Inferior parietal cortex (tissue), 1 donor: Measurements from ENCODE around the gene PARD3B.

Experiments used
- DNase-seq: peaks from one replicate; pipeline ENCODE4 v3.0.0-alpha.2; 2016; ENCODE audit errors: extremely low spot score

The PARD3B gene

GRCh38 chr2:205270689-205271088 lies 725.4 kb downstream of the PARD3B start:
- DNase-seq = no peak

DNA sequence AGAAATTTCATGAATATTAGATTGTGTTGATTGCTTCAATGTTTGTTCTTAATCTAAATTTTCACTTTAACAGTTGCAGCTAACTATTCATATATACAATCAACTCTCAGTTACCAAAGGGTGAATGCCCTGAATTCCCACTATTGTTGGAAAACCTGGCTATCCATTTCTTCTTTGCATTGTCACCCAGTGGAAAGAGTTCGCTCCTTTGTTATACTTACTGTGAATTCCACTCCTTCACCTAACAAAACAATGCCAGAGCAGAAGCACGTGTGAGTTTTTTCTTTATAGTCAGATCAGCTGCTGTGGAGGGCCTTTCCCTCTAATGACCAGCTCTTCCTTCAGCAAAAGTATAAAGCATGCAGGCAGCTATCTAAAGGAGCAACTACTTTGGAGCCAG lies 727.9 kb downstream of the PARD3B start:
- DNase-seq = no peak

GRCh38 chr2:205273627-205274026 lies 728.4 kb downstream of the PARD3B start:
- DNase-seq = no peak

DNA sequence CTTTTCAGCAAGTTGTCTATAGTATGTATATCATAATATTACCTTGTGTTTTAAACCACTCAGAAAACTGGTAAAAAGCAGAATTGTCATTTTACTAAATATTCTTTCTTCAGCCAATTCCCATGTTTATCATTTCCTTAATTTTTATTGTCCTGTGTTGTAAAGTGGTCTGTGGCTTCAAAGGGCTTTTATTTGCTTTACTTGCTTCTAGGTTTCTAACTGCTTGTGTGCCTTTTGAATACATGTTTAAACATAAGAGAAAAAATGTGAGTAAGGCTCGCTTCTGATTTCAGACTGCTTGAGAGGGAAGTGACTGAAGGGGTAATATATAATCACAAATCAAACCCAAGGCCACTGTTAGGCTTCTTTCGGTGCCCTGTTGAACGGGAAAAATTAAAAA lies 729.5 kb downstream of the PARD3B start:
- DNase-seq = no peak

DNA sequence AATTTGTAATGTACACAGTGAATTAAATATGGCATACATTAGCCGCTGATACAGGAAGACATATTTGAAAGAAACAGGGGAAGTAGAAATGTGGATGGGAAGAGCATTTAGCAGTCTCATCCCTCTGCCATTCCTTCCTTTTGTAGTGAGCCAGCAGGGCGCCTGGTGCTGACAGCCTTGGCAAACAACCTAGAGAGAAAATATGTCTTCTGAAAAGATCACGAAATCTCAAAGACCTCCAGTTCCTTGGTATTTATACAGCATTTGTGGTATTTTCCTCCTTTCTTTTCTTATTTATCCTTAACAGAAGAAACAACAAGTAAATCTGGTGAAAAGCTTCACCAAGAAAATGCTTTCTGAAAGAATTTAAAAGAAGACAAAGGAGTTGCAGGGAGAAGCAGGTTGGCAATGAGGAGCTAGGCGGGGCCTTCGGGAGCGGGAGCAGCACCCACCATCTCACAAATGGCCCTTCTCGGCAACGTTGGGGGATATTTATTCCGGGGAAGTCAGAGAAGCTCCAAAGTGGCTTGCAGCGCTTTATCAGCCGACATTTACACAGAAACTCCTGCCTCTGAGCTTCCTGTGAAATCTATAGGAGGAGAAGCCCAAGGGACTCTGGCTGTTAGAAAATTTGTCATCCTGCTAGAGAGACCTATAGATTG lies 731.0 kb downstream of the PARD3B start:
- DNase-seq = no peak

DNA sequence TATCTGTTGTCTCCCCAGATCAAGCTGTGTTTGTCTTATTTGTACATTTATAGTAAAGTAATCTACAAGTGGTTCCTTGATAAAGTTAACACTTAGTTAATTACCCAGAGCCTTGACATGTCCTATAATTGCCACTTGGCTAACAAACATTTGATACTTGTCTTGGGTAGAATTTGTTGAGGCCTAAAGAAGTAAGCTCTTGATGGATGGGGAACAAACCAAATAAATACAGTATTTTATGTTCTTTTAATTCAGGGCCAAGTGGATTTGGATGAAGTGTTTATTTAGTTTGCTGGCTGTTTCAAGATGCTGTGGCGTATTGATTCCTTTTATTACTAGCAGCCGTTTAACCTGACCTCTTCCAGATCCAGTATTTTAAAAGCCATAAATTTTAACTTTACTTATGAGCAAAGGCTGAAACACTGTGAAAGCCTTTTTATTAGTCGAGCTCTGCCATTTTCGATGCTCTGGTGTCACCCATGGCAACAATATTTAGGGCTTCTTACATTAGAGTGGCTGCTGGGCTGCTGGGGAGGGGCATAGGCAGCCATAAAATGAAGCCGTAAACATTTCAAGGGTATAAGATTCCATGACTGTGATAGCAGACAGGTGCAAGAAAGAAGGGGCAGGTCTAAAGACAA lies 735.4 kb downstream of the PARD3B start:
- no peak for DNase-seq

DNA sequence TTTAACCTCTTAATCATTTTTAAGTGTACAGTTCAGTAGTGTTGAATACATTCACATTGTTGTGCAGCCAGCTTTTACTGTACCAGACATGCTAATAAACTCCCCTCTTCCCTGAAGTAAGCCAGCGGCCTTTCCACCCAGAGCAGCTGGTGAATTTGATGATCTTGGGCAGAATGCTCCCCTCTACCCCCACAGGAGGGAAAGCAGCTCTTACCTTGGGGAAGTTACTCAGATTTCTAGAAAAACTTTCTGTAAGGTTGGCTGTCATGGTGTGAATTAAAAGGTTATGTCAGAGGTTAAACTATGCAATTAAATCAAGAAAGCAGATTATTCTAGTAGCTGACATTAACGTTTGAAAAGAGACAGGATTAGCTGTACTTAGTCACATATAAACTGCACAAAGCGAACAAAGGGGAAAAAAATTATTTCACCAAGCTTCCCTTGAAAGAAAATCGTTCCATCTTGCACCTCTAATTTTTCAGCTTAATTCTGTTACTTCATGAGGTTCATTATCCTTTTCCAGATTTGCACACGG lies 738.5 kb downstream of the PARD3B start:
- no peak for DNase-seq

DNA sequence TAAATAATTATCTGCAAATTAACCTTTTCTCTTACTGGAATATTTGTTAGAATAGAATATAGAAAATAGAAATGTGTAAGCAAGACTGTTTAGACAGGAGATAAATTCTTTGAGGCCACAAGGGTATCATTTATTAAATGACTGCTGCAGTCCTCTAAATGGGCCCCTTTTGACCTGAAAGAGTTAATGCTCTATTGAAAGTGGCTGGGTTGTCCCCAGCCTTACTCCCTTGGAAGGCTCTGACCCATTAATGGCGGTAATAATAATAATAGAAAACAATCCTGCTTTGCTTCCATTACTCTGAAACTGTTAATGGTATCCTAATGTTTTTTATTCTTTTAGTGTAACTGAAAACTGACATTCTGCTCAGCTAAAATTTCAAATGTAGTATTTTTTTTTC lies 739.1 kb downstream of the PARD3B start:
- DNase-seq = no peak

- DNase-seq = no peak
Measured at GRCh38 chr2:205287316-205287715, 742.0 kb downstream of the PARD3B start.

DNA sequence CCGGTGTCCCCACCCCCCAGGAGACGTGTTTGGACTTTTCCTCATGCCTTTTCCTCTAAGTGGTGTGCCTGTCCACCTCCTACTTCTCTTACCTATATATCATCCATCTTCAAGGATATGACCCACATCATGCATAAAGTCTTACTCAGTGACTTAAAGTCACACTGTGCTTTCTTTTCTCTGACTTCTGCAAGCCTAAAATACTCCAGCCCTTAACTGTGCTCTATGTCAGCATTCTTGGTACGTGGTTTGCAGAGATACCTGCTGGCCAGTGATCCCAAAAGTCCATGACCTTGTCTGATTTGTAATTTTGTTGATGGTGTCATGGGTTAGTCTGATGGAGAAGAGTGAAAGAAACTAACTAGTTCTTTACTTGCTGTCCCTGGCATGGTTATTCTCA lies 743.4 kb downstream of the PARD3B start:
- DNase-seq = no peak

- DNase-seq = no peak
Measured at GRCh38 chr2:205290299-205290698, 745.0 kb downstream of the PARD3B start.

DNA sequence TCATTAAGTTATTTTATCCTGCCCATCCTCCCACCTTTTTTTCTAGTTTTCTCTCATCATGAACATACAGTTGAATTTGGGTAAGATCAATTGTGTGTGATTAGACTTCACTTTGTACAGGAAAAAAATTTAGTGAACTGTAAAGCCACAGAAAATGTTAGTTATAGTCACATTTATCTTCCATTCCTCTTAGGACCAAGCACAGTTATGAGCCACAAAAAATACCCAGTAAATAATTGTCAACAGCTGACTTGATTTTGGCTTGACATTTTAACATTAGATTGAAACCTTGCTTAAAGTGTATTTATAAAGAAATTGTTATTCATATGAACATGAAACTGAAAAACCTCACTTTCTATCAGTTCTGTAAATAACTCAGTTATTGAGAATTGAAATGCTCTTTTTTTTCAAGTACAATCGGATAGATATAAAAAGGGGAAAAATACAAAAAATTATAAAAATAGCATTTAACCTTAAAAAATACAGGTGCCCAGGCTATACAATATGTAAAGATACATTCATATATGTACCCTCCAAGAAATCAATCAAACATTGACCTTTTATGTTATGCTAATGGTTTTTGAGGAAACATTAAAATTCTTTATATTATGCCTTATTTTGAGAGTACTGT lies 747.5 kb downstream of the PARD3B start:
- DNase-seq = no peak

DNA sequence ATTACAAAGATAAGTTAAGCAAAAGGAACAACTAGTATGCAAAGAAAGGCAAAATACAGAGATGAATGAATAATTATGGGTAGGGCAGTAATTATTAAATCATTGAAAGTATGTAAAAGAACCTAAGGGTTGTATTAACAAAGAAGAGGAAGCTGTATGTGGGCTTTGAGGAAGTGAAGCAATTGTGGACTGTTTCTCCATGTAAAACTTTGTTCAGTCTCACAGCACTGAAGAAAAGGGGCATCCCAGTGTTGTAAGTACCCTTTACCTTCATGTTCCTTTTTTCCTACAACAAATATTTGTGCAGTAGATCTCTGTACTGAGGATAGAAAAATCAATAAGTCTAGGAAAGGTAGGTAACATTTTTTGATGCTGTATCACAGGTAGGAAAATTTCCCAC lies 748.3 kb downstream of the PARD3B start:
- no peak for DNase-seq

GRCh38 chr2:205296959-205297358 lies 751.7 kb downstream of the PARD3B start:
- DNase-seq = no peak

GRCh38 chr2:205297368-205297767 lies 752.1 kb downstream of the PARD3B start:
- DNase-seq = no peak

- no peak for DNase-seq
Measured at GRCh38 chr2:205297846-205298245, 752.6 kb downstream of the PARD3B start.

DNA sequence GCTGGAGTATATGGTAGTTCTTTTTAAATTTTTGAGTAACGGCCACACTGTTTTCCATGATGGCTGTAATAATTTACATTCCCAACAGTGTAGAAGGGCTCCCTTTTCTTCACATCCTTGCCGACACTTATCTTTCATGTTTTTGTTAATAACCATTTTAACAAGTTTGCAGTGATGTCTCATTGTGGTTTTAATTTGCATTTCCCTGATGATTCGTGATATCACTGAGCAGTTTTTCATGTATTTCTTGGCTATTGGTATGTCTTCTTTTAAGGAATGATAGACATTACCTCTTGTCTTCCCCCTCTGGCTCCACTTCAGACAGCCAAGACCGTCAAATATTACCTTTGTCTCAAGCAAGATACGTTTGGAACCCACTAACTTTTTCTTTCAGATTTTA lies 765.9 kb downstream of the PARD3B start:
- no peak for DNase-seq

- DNase-seq = no peak
Measured at GRCh38 chr2:205321231-205321630, 776.0 kb downstream of the PARD3B start.

GRCh38 chr2:205323929-205324328 lies 778.7 kb downstream of the PARD3B start:
- no peak for DNase-seq

DNA sequence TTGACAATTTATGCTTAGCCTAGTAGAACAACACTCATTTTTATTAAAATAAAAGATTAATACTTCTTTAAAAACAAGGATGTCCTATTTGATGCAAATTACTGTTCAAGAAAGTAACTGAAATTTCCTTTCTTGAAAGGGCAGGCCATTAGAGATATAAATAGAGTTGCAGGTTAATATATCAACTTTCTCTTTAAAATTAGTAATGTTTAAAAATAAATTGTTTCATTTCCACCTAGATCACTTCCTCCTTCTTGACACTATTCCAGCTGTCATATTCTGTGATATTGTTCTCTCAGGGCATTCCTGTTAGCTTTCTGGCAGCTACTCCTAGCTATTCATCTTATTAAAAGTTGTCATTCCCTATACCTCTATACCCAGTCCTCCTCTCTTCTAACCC lies 779.1 kb downstream of the PARD3B start:
- no peak for DNase-seq

DNA sequence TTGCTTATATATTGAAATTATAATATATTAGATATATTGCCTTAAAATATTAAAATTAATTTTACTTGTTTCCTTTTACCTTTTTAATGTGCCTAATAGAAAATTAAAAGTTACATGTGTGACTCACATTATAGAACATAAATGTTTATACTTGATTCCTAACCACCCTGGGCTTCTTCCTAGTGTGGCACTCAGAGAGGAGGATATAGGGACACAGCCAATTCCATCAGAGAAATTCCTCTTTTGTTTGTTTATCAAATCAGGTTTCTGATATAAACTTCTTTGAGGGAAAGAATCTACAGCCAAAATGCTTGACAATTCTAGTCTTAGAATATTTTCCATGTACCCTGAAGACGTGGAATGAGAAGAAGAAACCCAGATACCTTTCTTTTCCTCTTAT lies 788.1 kb downstream of the PARD3B start:
- no peak for DNase-seq

GRCh38 chr2:205337274-205337673 lies 792.0 kb downstream of the PARD3B start:
- no peak for DNase-seq

DNA sequence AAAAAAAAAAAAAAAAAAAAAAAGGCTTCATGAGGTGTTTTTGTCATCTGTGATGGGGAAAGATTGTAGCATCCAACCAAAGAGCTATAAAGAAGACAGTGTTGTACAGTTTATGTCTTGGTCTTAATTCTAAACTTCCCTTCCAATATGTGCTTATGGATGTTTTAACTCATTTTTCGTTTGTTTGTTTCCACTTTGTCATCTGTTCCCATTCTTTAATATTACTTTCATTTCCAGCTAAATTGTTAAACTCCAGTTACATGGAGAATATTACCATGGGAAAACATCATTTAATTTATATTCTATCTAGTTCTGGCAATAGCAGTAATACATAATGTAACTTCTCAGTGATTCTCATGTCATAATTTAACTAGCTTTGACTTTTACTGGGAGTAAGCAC lies 792.9 kb downstream of the PARD3B start:
- DNase-seq = no peak
